Thyroid gland (tissue), 4 donors: ENCODE results near the gene FAM177A1.

ENCODE experiments used
- CTCF ChIP-seq, 6 experiments: fragments of 200-600 bp in 3 of 6; fragments of 450-650 bp in 3 of 6; sonication (generic) in 3 of 6; IDR thresholded peaks; one replicate each; pipeline ENCODE4 v1.5.1; 2016 to 2019; ENCODE audit warnings: antibody characterized with exemption in 6 of 6, mild to moderate bottlenecking in 2 of 6, inconsistent platforms in 1 of 6, moderate library complexity in 1 of 6
- POLR2A ChIP-seq, 2 donors: fragments of 450-650 bp; IDR thresholded peaks; one replicate each; pipeline ENCODE4 v1.6.1; 2017; ENCODE audit warnings: antibody characterized with exemption in 2 of 2, mild to moderate bottlenecking in 2 of 2, moderate library complexity in 1 of 2

DNA sequence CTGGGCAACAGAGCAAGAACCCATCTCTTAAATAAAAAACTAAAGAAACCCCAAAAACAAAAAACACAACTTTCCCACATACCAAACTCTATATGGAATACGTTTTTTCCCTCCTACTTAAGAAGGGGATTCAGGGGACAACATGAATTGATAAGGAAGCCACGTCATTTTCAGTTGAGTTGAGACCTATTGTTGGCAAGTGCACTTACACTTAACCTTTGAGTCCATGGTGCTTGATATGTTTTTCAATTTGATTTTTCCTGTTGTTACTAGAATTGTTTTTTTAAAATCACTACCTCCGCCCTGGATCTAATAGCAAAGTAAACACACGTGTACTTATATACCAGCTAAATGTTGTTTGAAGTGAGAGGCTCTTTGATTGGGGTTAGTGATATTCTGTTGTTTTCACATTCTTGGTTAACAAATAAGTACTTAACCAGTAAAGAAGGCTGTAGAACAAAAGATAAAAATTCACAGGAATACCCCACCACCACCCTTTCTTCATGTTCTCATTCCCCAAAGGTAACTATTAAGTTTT, 2.0 kb downstream of the FAM177A1 start:
- TF ChIP-seq CTCF (IDR thresholded peaks at IDR 0.05) = no peak
- no peak for TF ChIP-seq POLR2A (IDR thresholded peaks at IDR 0.05)
